Endothelial cell (in vitro differentiated cells): ENCODE data around the gene WDR1. TPM values are rescaled to one million over a fixed set of nuclear protein-coding genes. Genes with fewer than 3 reads are reported as not detected.

Source experiments
- DNase-seq: peaks from one replicate; pipeline ENCODE4 v3.0.0; 2021; ENCODE audit warnings: low spot score
- H3K27ac Mint-ChIP-seq: one replicate; pipeline ENCODE4 v1.8.0; 2021; ENCODE audit warnings: mixed read lengths, inconsistent platforms; ENCODE audit not compliant: unreplicated experiment
- H3K27me3 Mint-ChIP-seq: one replicate; pipeline ENCODE4 v1.8.0; 2021; ENCODE audit warnings: mild to moderate bottlenecking, moderate library complexity, mixed read lengths, inconsistent platforms; ENCODE audit not compliant: unreplicated experiment
- H3K36me3 Mint-ChIP-seq: one replicate; pipeline ENCODE4 v1.8.0; 2021; ENCODE audit warnings: mild to moderate bottlenecking, low read depth, mixed read lengths, inconsistent platforms; ENCODE audit not compliant: unreplicated experiment
- H3K4me1 Mint-ChIP-seq: one replicate; pipeline ENCODE4 v1.8.0; 2021; ENCODE audit warnings: mild to moderate bottlenecking, mixed read lengths, inconsistent platforms; ENCODE audit not compliant: unreplicated experiment
- H3K4me3 Mint-ChIP-seq: one replicate; pipeline ENCODE4 v1.8.0; 2021; ENCODE audit warnings: mild to moderate bottlenecking, mixed read lengths, inconsistent platforms; ENCODE audit not compliant: unreplicated experiment
- H3K9me3 Mint-ChIP-seq: one replicate; pipeline ENCODE4 v1.8.0; 2021; ENCODE audit warnings: mixed read lengths, inconsistent platforms; ENCODE audit not compliant: unreplicated experiment
- total RNA-seq: library from RNA; stranded (reverse); fragmentation: NEBNext Ultra II Directional; extraction: Animal tissue kit (Norgen Biotek cat#: 25700); gene quantifications from one replicate; pipeline ENCODE4 v1.2.1, GENCODE V29; 2021; ENCODE audit not compliant: unreplicated experiment
- TF ChIP-seq, protein P1 (sequence below): fragments of 200-600 bp; sonication (generic); IDR thresholded peaks from one replicate; pipeline ENCODE4 v1.5.0; 2021; ENCODE audit warnings: antibody characterized with exemption; ENCODE audit not compliant: unreplicated experiment

The WDR1 gene
- total RNA-seq, 1 donor from 2014 or later = 501 TPM

DNA sequence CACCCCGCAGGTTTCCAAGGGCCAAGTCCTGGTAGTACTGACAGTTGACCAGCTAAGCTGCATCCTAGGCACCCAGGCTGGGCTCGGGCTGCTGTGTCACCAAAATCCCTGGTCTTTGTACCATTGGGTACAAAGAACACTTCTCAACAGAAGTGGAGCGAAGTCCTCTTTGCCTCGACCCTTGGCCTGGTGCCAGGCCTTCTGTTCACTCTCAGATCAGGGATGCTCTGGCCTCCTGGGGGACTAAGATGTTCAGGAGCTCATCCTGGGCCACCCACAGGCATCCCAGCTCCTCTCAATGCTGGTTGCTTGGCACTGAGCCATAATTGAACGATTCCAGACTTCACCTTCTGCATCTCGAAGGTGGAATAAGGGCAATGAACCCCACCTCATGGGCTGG lies 81.5 kb downstream of the WDR1 start:
- Mint-ChIP-seq H3K27me3 (peaks cover 10% of the 10 kb centered on the region), H3K27ac (no peak overlapping the region), H3K9me3 (no peaks in the 10 kb centered on the region), H3K36me3 (no peaks in the 10 kb centered on the region), H3K4me1 (peaks cover 25% of the 10 kb centered on the region), H3K4me3 (no peak overlapping the region)
- TF ChIP-seq, protein P1, sequence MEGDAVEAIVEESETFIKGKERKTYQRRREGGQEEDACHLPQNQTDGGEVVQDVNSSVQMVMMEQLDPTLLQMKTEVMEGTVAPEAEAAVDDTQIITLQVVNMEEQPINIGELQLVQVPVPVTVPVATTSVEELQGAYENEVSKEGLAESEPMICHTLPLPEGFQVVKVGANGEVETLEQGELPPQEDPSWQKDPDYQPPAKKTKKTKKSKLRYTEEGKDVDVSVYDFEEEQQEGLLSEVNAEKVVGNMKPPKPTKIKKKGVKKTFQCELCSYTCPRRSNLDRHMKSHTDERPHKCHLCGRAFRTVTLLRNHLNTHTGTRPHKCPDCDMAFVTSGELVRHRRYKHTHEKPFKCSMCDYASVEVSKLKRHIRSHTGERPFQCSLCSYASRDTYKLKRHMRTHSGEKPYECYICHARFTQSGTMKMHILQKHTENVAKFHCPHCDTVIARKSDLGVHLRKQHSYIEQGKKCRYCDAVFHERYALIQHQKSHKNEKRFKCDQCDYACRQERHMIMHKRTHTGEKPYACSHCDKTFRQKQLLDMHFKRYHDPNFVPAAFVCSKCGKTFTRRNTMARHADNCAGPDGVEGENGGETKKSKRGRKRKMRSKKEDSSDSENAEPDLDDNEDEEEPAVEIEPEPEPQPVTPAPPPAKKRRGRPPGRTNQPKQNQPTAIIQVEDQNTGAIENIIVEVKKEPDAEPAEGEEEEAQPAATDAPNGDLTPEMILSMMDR = no peak
- DNase-seq = no peak

- no peak for DNase-seq
- H3K27ac Mint-ChIP-seq = no peak overlapping the region
- TF ChIP-seq, protein P1 = no peak
- H3K27me3 Mint-ChIP-seq = peaks cover 6% of the 10 kb centered on the region
- peaks cover 25% of the 10 kb centered on the region for H3K4me1 Mint-ChIP-seq
- H3K9me3 Mint-ChIP-seq = no peaks in the 10 kb centered on the region
- no peak overlapping the region for H3K4me3 Mint-ChIP-seq
- H3K36me3 Mint-ChIP-seq = no peaks in the 10 kb centered on the region
Measured at GRCh38 chr4:10034612-10035104, 81.9 kb downstream of the WDR1 start.

DNA sequence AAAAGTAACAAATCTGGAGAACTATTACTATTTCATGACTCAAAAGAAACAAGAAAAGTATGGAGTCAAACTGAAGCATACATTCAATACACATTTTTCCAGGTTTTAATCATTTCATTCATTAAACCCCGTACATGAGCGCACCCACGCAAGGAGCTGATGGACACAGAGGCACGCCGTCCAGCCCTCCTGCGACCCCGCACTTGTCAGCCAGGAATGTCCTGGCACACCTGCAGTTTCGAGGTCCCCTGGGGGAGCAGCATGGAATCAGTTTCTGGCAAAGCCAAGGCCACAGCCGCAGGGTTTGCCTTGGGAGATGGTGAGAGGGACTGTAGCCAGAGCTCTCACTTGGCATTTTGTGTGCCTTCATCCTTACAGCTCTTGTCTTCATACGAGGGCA lies 82.5 kb downstream of the WDR1 start:
- TF ChIP-seq, protein P1 = no peak
- peaks cover 25% of the 10 kb centered on the region for H3K4me1 Mint-ChIP-seq
- H3K9me3 Mint-ChIP-seq = no peaks in the 10 kb centered on the region
- H3K27me3 Mint-ChIP-seq = peaks cover 4% of the 10 kb centered on the region
- H3K36me3 Mint-ChIP-seq = no peaks in the 10 kb centered on the region
- DNase-seq = no peak
- peak overlapping the region; percentile 26 for H3K4me3 Mint-ChIP-seq
- no peak overlapping the region for H3K27ac Mint-ChIP-seq

- H3K27me3 Mint-ChIP-seq = peaks cover 4% of the 10 kb centered on the region
- TF ChIP-seq, protein P1 = no peak
- H3K27ac Mint-ChIP-seq = no peak overlapping the region
- H3K4me1 Mint-ChIP-seq = peaks cover 25% of the 10 kb centered on the region
- H3K36me3 Mint-ChIP-seq = no peaks in the 10 kb centered on the region
- DNase-seq = peak; percentile 18
- no peaks in the 10 kb centered on the region for H3K9me3 Mint-ChIP-seq
- H3K4me3 Mint-ChIP-seq = peak overlapping the region; percentile 28
Measured at GRCh38 chr4:10033191-10033881, 83.3 kb downstream of the WDR1 start.

GRCh38 chr4:10032625-10033024 lies 84.0 kb downstream of the WDR1 start:
- TF ChIP-seq, protein P1 = no peak
- Mint-ChIP-seq H3K36me3 (no peaks in the 10 kb centered on the region), H3K27me3 (peaks cover 4% of the 10 kb centered on the region), H3K4me3 (no peak overlapping the region), H3K9me3 (no peaks in the 10 kb centered on the region), H3K4me1 (peaks cover 25% of the 10 kb centered on the region), H3K27ac (no peak overlapping the region)
- no peak for DNase-seq
